ENCODE measurements around the gene TMC7.
A peak's percentile ranks its signal among the peaks of the same experiment; 100 is the strongest.

Gene TMC7

DNA sequence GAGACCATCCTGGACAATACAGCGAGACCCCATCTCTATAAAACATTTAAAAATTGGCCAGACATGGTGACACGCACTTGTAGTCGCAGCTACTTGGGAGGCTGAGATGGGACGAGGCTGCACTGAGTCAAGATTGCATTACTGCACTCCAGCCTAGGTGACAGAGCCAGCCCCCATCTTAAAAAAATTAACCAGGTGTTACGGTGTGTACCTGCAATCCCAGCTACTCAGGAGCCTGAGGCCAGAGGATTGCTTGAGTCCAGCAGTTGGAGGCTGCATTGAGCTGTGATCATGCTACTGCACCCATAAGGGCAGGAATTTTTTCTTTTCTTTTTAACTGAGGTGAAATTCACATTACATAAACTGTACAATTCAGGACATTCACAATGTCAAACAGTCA is 16.9 kb upstream of the TMC7 start:
- Histone ChIP-seq H3K27me3 (ENCODE audit: low read length) (no peaks in the 10 kb centered on the region), H2AFZ (ENCODE audit: low read depth, low read length, severe bottlenecking) (no peak overlapping the region), H3K9me3 (ENCODE audit: insufficient read depth, low read length) (no peaks in the 10 kb centered on the region), H4K20me1 (ENCODE audit: low read depth, low read length) (no peaks in the 10 kb centered on the region), H3K27ac (ENCODE audit: low read depth, low read length) (no peak overlapping the region), H3F3A (ENCODE audit: insufficient read depth) (no peaks in the 10 kb centered on the region), H3K36me3 (ENCODE audit: low read length) (no peaks in the 10 kb centered on the region), H3K9me2 (replicated peaks; ENCODE audit: insufficient read depth, low read length) (no peaks in the 10 kb centered on the region), H3K4me2 (ENCODE audit: low read depth, low read length, poor library complexity, severe bottlenecking) (no peak overlapping the region), H3K79me2 (ENCODE audit: insufficient read depth, low read length) (no peaks in the 10 kb centered on the region), H3K9ac (ENCODE audit: low read length) (no peak overlapping the region), H3K4me3 (ENCODE audit: insufficient read depth, low read length, poor library complexity, severe bottlenecking) (no peak overlapping the region)
- TF ChIP-seq EZH2phosphoT487 (conservative IDR thresholded peaks at IDR 0.05; ENCODE audit: low read length) = no peak
- TF ChIP-seq, protein P1, sequence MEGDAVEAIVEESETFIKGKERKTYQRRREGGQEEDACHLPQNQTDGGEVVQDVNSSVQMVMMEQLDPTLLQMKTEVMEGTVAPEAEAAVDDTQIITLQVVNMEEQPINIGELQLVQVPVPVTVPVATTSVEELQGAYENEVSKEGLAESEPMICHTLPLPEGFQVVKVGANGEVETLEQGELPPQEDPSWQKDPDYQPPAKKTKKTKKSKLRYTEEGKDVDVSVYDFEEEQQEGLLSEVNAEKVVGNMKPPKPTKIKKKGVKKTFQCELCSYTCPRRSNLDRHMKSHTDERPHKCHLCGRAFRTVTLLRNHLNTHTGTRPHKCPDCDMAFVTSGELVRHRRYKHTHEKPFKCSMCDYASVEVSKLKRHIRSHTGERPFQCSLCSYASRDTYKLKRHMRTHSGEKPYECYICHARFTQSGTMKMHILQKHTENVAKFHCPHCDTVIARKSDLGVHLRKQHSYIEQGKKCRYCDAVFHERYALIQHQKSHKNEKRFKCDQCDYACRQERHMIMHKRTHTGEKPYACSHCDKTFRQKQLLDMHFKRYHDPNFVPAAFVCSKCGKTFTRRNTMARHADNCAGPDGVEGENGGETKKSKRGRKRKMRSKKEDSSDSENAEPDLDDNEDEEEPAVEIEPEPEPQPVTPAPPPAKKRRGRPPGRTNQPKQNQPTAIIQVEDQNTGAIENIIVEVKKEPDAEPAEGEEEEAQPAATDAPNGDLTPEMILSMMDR (IDR thresholded peaks at IDR 0.05; ENCODE audit: insufficient read depth, low read length, poor library complexity, severe bottlenecking) = no peak

DNA sequence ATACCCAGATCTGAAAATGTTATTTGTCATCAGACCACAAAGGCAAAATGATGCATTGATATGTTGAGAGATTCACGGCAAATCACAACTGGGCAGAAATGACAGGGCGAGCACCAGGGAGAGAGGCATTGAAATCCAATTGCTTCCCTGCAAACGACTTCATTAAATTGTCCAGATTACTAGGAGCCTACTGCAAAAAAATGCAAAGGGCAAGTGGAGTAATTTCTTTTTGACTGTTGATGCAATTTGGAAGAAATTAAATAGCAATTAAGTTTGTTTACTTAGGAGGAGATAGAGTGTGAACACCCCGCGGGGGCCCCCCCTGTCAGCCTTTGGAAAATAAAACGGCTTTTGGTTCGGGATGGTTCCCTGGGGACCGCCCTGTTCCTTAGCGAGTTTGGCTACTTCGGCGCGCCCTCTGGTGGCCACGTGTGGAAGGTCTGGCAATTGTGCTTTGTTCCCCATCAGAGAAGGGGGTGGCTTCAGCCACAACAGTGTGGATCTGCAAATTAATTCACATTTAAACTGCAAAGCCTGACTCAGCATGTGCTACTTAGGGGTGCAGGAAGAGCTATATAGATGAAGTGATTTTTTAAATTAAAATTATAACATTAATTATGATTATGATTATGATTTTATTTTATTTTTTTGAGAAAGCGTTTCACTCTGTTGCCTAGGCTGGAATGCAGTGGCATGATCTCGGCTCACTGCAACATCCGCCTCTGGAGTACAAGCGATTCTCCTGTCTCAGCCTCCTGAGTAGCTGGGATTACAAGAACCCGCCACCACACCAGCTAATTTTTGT is 14.5 kb upstream of the TMC7 start:
- no peaks in the 10 kb centered on the region for H3K27me3 ChIP-seq (ENCODE audit: low read length)
- no peaks in the 10 kb centered on the region for H3K9me2 ChIP-seq (replicated peaks; ENCODE audit: insufficient read depth, low read length)
- no peaks in the 10 kb centered on the region for H3K9me3 ChIP-seq (ENCODE audit: insufficient read depth, low read length)
- H3K79me2 ChIP-seq (ENCODE audit: insufficient read depth, low read length) = no peaks in the 10 kb centered on the region
- peak overlapping the region; percentile 2 for H3K4me3 ChIP-seq (ENCODE audit: insufficient read depth, low read length, poor library complexity, severe bottlenecking)
- no peaks in the 10 kb centered on the region for H3F3A ChIP-seq (ENCODE audit: insufficient read depth)
- H3K36me3 ChIP-seq (ENCODE audit: low read length) = no peaks in the 10 kb centered on the region
- H3K27ac ChIP-seq (ENCODE audit: low read depth, low read length) = no peak overlapping the region
- H2AFZ ChIP-seq (ENCODE audit: low read depth, low read length, severe bottlenecking) = peak overlapping the region; percentile 49
- TF ChIP-seq EZH2phosphoT487 (conservative IDR thresholded peaks at IDR 0.05; ENCODE audit: low read length) = no peak
- TF ChIP-seq, protein P1 (IDR thresholded peaks at IDR 0.05; ENCODE audit: insufficient read depth, low read length, poor library complexity, severe bottlenecking) = peak; percentile 80
- no peak overlapping the region for H3K9ac ChIP-seq (ENCODE audit: low read length)
- no peaks in the 10 kb centered on the region for H4K20me1 ChIP-seq (ENCODE audit: low read depth, low read length)
- peak overlapping the region; percentile 49 for H3K4me2 ChIP-seq (ENCODE audit: low read depth, low read length, poor library complexity, severe bottlenecking)

DNA sequence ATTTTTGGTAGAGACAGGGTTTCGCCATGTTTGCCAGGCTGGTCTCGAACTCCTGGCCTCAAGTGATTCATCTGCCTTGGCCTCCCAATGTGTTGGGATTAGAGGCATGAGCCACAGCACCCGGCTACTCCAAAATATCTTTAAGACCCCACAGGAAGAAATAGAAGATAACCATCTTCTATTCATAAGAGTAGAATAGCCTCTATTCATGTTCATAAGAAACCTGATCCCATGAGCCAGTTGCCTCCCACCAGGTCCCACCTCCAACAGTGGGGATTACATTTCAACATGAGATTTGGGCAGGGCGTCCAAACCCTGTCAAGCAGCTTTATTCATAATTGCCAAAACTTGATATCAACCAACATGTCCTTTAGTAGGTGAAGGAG is 13.9 kb upstream of the TMC7 start:
- no peak overlapping the region for H3K4me3 ChIP-seq (ENCODE audit: insufficient read depth, low read length, poor library complexity, severe bottlenecking)
- no peak overlapping the region for H3K27ac ChIP-seq (ENCODE audit: low read depth, low read length)
- no peak overlapping the region for H3K9ac ChIP-seq (ENCODE audit: low read length)
- H3K27me3 ChIP-seq (ENCODE audit: low read length) = no peaks in the 10 kb centered on the region
- no peaks in the 10 kb centered on the region for H3K9me2 ChIP-seq (replicated peaks; ENCODE audit: insufficient read depth, low read length)
- H3F3A ChIP-seq (ENCODE audit: insufficient read depth) = no peaks in the 10 kb centered on the region
- H3K36me3 ChIP-seq (ENCODE audit: low read length) = no peaks in the 10 kb centered on the region
- TF ChIP-seq EZH2phosphoT487 (conservative IDR thresholded peaks at IDR 0.05; ENCODE audit: low read length) = no peak
- TF ChIP-seq, protein P1 (IDR thresholded peaks at IDR 0.05; ENCODE audit: insufficient read depth, low read length, poor library complexity, severe bottlenecking) = no peak
- H3K79me2 ChIP-seq (ENCODE audit: insufficient read depth, low read length) = no peaks in the 10 kb centered on the region
- H3K4me2 ChIP-seq (ENCODE audit: low read depth, low read length, poor library complexity, severe bottlenecking) = no peak overlapping the region
- H4K20me1 ChIP-seq (ENCODE audit: low read depth, low read length) = no peaks in the 10 kb centered on the region
- no peak overlapping the region for H2AFZ ChIP-seq (ENCODE audit: low read depth, low read length, severe bottlenecking)
- no peaks in the 10 kb centered on the region for H3K9me3 ChIP-seq (ENCODE audit: insufficient read depth, low read length)

Measured in SU-DHL-6 (cell line).